HEK293T (cell line): ENCODE results near the gene MARCHF5.

Experiments
- CTCF ChIA-PET: fragments of 350-600 bp; formaldehyde crosslinking; extraction: SDS; loops from one replicate; lab custom pipeline; 2021; ENCODE audit warnings: antibody characterized with exemption, inconsistent platforms; lab: Yijun Ruan, JAX
- POLR2A ChIA-PET: fragments of 350-600 bp; formaldehyde crosslinking; extraction: SDS; loops from one replicate; lab custom pipeline; 2020; ENCODE audit warnings: antibody characterized with exemption, inconsistent platforms; lab: Yijun Ruan, JAX
- DNase-seq: peaks from one replicate; pipeline ENCODE4 v3.0.0; 2012; ENCODE audit warnings: mixed read lengths; ENCODE audit errors: extremely low spot score
- ARNT ChIP-seq: fragments of 450-650 bp; IDR thresholded peaks from 2 replicates; pipeline ENCODE4 v1.6.1; 2017; ENCODE audit warnings: mild to moderate bottlenecking
- BHLHE40 ChIP-seq: fragments of 450-650 bp; IDR thresholded peaks from 2 replicates; pipeline ENCODE4 v1.6.1; 2016; ENCODE audit warnings: mild to moderate bottlenecking, moderate library complexity, borderline replicate concordance
- CTBP1 ChIP-seq: fragments of 450-650 bp; IDR thresholded peaks from 2 replicates; pipeline ENCODE4 v1.6.1; 2016; ENCODE audit warnings: borderline replicate concordance
- ELF4 ChIP-seq: fragments of 450-650 bp; IDR thresholded peaks from 2 replicates; pipeline ENCODE4 v1.6.1; 2017; ENCODE audit warnings: antibody characterized with exemption
- FOXA1 ChIP-seq: fragments of 450-650 bp; IDR thresholded peaks from 2 replicates; pipeline ENCODE4 v1.6.1; 2016; ENCODE audit warnings: mild to moderate bottlenecking
- FOXK2 ChIP-seq: fragments of 450-650 bp; IDR thresholded peaks from 2 replicates; pipeline ENCODE4 v1.6.1; 2016; ENCODE audit warnings: mild to moderate bottlenecking
- FOXM1 ChIP-seq: fragments of 450-650 bp; IDR thresholded peaks from 2 replicates; pipeline ENCODE4 v1.6.1; 2017; ENCODE audit warnings: mild to moderate bottlenecking, borderline replicate concordance
- HDGF ChIP-seq: fragments of 450-650 bp; IDR thresholded peaks from 2 replicates; pipeline ENCODE4 v1.6.1; 2017; ENCODE audit warnings: antibody characterized with exemption, borderline replicate concordance
- L3MBTL2 ChIP-seq: fragments of 450-650 bp; conservative IDR thresholded peaks from 2 replicates; pipeline ENCODE4 v1.6.1; 2016; ENCODE audit warnings: mild to moderate bottlenecking
- LEF1 ChIP-seq: fragments of 450-650 bp; IDR thresholded peaks from 2 replicates; pipeline ENCODE4 v1.6.1; 2017; ENCODE audit warnings: mild to moderate bottlenecking, borderline replicate concordance
- NFRKB ChIP-seq: fragments of 450-650 bp; IDR thresholded peaks from 2 replicates; pipeline ENCODE4 v1.6.1; 2016; ENCODE audit warnings: mild to moderate bottlenecking, moderate library complexity
- SP1 ChIP-seq: fragments of 450-650 bp; IDR thresholded peaks from 2 replicates; pipeline ENCODE4 v1.6.1; 2017
- SUZ12 ChIP-seq: fragments of 450-650 bp; IDR thresholded peaks from 2 replicates; pipeline ENCODE4 v1.6.1; 2016; ENCODE audit warnings: mild to moderate bottlenecking
- TARDBP ChIP-seq: fragments of 450-650 bp; IDR thresholded peaks from 2 replicates; pipeline ENCODE4 v1.6.1; 2016
- ZNF384 ChIP-seq: fragments of 450-650 bp; IDR thresholded peaks from 2 replicates; pipeline ENCODE4 v1.6.1; 2016
- TF ChIP-seq, protein P1 (sequence below): fragments of 450-650 bp; IDR thresholded peaks from 2 replicates; pipeline ENCODE4 v1.6.1; 2016

The MARCHF5 gene

DNA sequence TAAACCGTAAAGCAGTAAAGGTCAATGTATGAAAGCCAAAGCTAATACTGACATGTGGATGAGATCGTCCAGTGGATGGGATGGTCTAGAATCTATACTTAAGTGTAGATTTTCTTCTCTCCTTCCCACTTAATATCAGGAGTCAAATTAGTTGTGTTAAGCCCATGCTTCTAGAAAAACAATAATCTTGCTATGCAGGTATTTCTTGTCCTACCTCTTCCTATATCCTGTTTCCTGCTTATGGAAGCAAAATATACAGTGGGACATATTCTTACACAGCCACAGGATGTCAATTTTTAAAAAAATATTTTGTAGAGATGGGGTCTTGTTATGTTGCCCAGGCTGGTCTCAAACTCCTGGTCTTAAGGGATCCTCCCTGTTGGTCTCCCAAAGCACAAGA, 27.6 kb upstream of the MARCHF5 start:
- no peak for TF ChIP-seq FOXA1
- TF ChIP-seq NFRKB: no peak
- ChIA-PET POLR2A (no interaction called here), CTCF (no interaction called here)
- DNase-seq: no peak

DNA sequence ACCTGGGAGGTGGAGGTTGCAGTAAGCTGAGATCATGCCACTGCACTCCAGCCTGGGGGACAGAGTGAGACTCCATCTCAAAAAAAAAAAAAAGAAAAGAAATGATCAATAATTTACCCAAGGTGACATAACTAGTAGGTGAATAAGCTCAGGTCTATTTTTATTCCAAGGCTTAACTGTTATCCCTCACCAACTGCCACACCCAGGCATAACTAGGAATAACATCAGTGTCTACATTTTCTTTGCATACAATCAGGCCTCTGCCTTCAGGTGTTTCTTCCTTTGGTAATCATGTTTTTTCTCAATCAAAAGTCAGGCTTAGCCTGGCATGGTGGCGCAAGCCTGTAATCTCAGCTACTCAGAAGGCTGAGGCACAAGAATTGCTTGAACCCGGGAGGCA, 26.7 kb upstream of the MARCHF5 start:
- ChIA-PET CTCF (no interaction called here), POLR2A (no interaction called here)
- DNase-seq: no peak
- TF ChIP-seq SUZ12: no peak
- TF ChIP-seq FOXM1: no peak
- no peak for TF ChIP-seq TARDBP
- no peak for TF ChIP-seq LEF1
- TF ChIP-seq CTBP1: no peak
- no peak for TF ChIP-seq L3MBTL2
- no peak for TF ChIP-seq ARNT
- no peak for TF ChIP-seq SP1
- no peak for TF ChIP-seq NFRKB
- no peak for TF ChIP-seq FOXA1
- TF ChIP-seq, protein P1, sequence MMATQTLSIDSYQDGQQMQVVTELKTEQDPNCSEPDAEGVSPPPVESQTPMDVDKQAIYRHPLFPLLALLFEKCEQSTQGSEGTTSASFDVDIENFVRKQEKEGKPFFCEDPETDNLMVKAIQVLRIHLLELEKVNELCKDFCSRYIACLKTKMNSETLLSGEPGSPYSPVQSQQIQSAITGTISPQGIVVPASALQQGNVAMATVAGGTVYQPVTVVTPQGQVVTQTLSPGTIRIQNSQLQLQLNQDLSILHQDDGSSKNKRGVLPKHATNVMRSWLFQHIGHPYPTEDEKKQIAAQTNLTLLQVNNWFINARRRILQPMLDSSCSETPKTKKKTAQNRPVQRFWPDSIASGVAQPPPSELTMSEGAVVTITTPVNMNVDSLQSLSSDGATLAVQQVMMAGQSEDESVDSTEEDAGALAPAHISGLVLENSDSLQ: no peak
- TF ChIP-seq BHLHE40: no peak
- no peak for TF ChIP-seq ZNF384
- no peak for TF ChIP-seq ELF4
- TF ChIP-seq FOXK2: no peak
- no peak for TF ChIP-seq HDGF

- ChIA-PET CTCF (no interaction called here), POLR2A (no interaction called here)
- no peak for DNase-seq
- TF ChIP-seq TARDBP: no peak
- TF ChIP-seq CTBP1: no peak
- no peak for TF ChIP-seq ZNF384
- TF ChIP-seq FOXM1: no peak
- TF ChIP-seq SUZ12: no peak
- TF ChIP-seq ELF4: no peak
- TF ChIP-seq HDGF: no peak
Measured at GRCh38 chr10:92265687-92266258, 25.2 kb upstream of the MARCHF5 start.

DNA sequence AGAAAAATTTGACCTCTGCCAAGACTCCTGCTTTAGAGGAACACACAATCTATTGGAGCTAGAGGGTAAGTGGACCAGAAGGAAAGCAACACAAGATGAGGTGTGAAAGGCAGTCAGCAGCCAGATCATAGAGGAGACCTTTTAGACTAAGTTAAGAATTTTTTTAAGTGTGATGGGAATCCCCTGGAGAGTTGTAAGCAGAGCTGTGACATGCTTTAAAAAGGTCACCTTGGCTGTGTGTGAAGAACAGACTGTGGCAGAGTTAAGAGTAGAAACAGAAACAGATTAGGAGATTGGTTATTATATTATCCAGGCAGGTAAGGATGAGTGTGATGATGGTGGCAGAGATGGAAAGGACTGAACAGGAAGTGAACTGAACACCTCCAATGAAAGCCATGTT, 23.6 kb upstream of the MARCHF5 start:
- POLR2A ChIA-PET: no interaction called here
- TF ChIP-seq L3MBTL2 (no peak), HDGF (no peak), SP1 (no peak), CTBP1 (no peak), NFRKB (no peak), FOXA1 (no peak)
- CTCF ChIA-PET: interaction anchor here (1.1 kb wide), 1 partner anchor 28 kb away, joined by 3 read pairs; no protein-coding TSS in a partner anchor
- DNase-seq: no peak

- no peak for DNase-seq
- ChIA-PET POLR2A (no interaction called here), CTCF (no interaction called here)
- TF ChIP-seq FOXM1: no peak
- no peak for TF ChIP-seq FOXK2
- TF ChIP-seq TARDBP: no peak
- TF ChIP-seq LEF1: no peak
- TF ChIP-seq ELF4: no peak
- no peak for TF ChIP-seq L3MBTL2
- no peak for TF ChIP-seq SUZ12
- TF ChIP-seq ZNF384: no peak
- TF ChIP-seq, protein P1: no peak
Measured at GRCh38 chr10:92268748-92269147, 22.2 kb upstream of the MARCHF5 start.

- ChIA-PET POLR2A (no interaction called here), CTCF (no interaction called here)
- TF ChIP-seq ZNF384 (no peak), NFRKB (no peak), FOXA1 (no peak), ARNT (no peak), TARDBP (no peak), SP1 (no peak), FOXK2 (no peak), L3MBTL2 (no peak), ELF4 (no peak)
- TF ChIP-seq, protein P1: no peak
- DNase-seq: no peak
Measured at GRCh38 chr10:92274071-92274470, 16.9 kb upstream of the MARCHF5 start.

DNA sequence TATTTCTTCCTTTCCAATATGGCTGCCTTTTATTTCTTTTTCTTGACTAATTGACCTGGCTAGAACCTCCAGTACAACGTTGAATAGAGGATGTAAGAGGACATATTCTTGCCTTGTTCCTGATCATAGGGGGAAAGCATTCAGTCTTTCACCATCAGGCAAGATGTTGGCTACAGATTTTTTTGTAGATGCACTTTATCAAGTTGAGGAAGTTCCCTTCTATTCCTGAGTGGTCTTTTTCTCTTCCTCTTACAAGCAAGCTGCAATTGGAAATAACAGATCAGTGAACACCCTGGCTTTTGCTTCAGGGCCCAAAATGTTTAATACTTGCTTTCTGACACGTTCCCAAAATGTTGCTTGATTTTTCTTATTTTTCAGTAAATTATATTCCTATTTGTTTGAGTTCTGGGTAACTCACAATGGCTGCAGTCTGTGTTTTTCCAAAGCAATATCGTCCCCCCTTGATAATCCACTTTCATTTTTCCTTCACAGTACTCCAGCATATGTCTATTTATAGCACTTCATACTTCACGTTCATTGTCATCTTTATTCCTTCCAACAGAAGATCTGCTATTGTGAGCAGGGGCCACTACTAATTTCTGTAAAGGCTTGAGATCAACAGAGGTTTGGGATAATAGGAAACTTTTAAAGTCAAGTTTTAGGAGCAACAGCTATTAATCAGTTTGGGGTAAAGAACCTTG, 11.8 kb upstream of the MARCHF5 start:
- DNase-seq: no peak
- TF ChIP-seq ARNT: no peak
- no peak for TF ChIP-seq L3MBTL2
- TF ChIP-seq SP1: no peak
- TF ChIP-seq FOXA1: no peak
- TF ChIP-seq FOXK2: no peak
- TF ChIP-seq NFRKB: no peak
- TF ChIP-seq, protein P1: no peak
- no peak for TF ChIP-seq TARDBP
- no peak for TF ChIP-seq ELF4
- TF ChIP-seq HDGF: no peak
- TF ChIP-seq CTBP1: no peak
- TF ChIP-seq ZNF384: no peak
- CTCF ChIA-PET: no interaction called here
- POLR2A ChIA-PET: no interaction called here
